NB4 (cell line): Measurements from ENCODE around the gene POLG2.
A peak's percentile ranks its signal among the peaks of the same experiment; 100 is the strongest.

Experiments
- MYC ChIP-seq: IDR thresholded peaks from 2 replicates; pipeline ENCODE4 v1.6.1; 2011; ENCODE audit warnings: low read depth, low read length
- POLR2A ChIP-seq: IDR thresholded peaks from 2 replicates; pipeline ENCODE4 v1.6.1; 2011; ENCODE audit warnings: mild to moderate bottlenecking; ENCODE audit not compliant: insufficient read length; ENCODE audit errors: extremely low read depth
- TF ChIP-seq, protein P1 (sequence below): IDR thresholded peaks from one replicate; pipeline ENCODE4 v1.5.1; 2012; ENCODE audit warnings: low read depth, low read length
- TF ChIP-seq, protein P2 (sequence below): IDR thresholded peaks from 2 replicates; pipeline ENCODE4 v1.6.1; 2011; ENCODE audit warnings: low read depth, low read length

DNA sequence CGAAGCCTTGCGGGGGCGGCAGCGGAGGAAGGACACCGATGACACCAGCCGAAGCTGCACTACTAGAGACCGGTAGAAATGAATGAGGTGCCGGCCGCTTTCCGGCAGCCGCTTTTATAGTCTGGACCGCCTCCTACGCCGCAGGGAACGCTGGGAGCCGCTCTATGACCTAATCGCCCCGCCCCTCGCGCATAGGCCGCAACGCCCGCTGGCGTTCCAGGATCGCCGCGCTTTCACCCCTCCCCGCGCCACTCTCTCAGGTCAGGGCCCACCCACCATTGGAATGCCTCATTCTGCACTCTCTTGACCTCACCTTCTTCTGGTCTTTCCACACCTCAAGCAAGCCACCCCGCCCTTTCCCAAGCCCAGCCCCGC is 9.3 kb upstream of the POLG2 start, which contains the start of gene DDX5:
- TF ChIP-seq, protein P1, sequence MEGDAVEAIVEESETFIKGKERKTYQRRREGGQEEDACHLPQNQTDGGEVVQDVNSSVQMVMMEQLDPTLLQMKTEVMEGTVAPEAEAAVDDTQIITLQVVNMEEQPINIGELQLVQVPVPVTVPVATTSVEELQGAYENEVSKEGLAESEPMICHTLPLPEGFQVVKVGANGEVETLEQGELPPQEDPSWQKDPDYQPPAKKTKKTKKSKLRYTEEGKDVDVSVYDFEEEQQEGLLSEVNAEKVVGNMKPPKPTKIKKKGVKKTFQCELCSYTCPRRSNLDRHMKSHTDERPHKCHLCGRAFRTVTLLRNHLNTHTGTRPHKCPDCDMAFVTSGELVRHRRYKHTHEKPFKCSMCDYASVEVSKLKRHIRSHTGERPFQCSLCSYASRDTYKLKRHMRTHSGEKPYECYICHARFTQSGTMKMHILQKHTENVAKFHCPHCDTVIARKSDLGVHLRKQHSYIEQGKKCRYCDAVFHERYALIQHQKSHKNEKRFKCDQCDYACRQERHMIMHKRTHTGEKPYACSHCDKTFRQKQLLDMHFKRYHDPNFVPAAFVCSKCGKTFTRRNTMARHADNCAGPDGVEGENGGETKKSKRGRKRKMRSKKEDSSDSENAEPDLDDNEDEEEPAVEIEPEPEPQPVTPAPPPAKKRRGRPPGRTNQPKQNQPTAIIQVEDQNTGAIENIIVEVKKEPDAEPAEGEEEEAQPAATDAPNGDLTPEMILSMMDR = no peak
- TF ChIP-seq POLR2A (peak; percentile 99), MYC (peak; percentile 87)
- TF ChIP-seq, protein P2, sequence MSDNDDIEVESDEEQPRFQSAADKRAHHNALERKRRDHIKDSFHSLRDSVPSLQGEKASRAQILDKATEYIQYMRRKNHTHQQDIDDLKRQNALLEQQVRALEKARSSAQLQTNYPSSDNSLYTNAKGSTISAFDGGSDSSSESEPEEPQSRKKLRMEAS = peak; percentile 28; the same call in 1 of the 2 replicates
